Muscle layer of duodenum (tissue), 2 donors: ENCODE measurements around the gene LRRN4CL.

Experiments
- H3K27ac ChIP-seq: one replicate; pipeline ENCODE4 v1.7.0; 2013; ENCODE audit warnings: mild to moderate bottlenecking, low read length
- H3K27me3 ChIP-seq: one replicate; pipeline ENCODE4 v1.7.0; 2013; ENCODE audit warnings: low read depth, mild to moderate bottlenecking, control low read depth, low read length
- H3K36me3 ChIP-seq, 2 donors: one replicate each; pipeline ENCODE4 v1.7.0; 2013; ENCODE audit warnings: low read length in 2 of 2, control low read depth in 1 of 2, mild to moderate bottlenecking in 1 of 2; ENCODE audit not compliant: insufficient read depth in 2 of 2, control insufficient read depth in 1 of 2
- H3K4me1 ChIP-seq, 2 donors: one replicate each; pipeline ENCODE4 v1.7.0; 2013; ENCODE audit warnings: low read length in 2 of 2, mild to moderate bottlenecking in 2 of 2, control low read depth in 1 of 2, moderate library complexity in 1 of 2; ENCODE audit not compliant: insufficient read depth in 2 of 2, control insufficient read depth in 1 of 2
- H3K4me3 ChIP-seq, 2 donors: one replicate each; pipeline ENCODE4 v1.7.0; 2013; ENCODE audit warnings: low read length in 2 of 2, low read depth in 1 of 2, mild to moderate bottlenecking in 1 of 2
- H3K9me3 ChIP-seq, 2 donors: one replicate each; pipeline ENCODE4 v1.7.0; 2013; ENCODE audit warnings: low read length in 2 of 2, control low read depth in 1 of 2, mild to moderate bottlenecking in 1 of 2; ENCODE audit not compliant: control insufficient read depth in 1 of 2
- donor health status: healthy.

The LRRN4CL gene

GRCh38 chr11:62724171-62724570 is 34.8 kb upstream of the LRRN4CL start:
- Histone ChIP-seq H3K36me3 (peaks cover 43 to 44% of the 10 kb centered on the region in 2 donors), H3K27ac (peak overlapping the region; percentile 18), H3K4me3 (peak overlapping the region; percentile 92 to 96), H3K9me3 (no peaks in the 10 kb centered on the region), H3K4me1 (peaks cover 4 to 29% of the 10 kb centered on the region in 2 donors), H3K27me3 (no peaks in the 10 kb centered on the region)

- no peak overlapping the region for H3K4me3 ChIP-seq
- H3K27me3 ChIP-seq, result no peaks in the 10 kb centered on the region
- H3K9me3 ChIP-seq, result no peaks in the 10 kb centered on the region
- H3K4me1 ChIP-seq, result peaks cover 4 to 29% of the 10 kb centered on the region in 2 donors
- H3K27ac ChIP-seq, result no peak overlapping the region
- peaks cover 56 to 59% of the 10 kb centered on the region in 2 donors for H3K36me3 ChIP-seq
These were observed 32.7 kb upstream of the LRRN4CL start for GRCh38 chr11:62721994-62722393.

GRCh38 chr11:62719302-62719978 is 30.1 kb upstream of the LRRN4CL start:
- no peaks in the 10 kb centered on the region for H3K27me3 ChIP-seq
- no peak overlapping the region for H3K27ac ChIP-seq

GRCh38 chr11:62716816-62717215 is 27.5 kb upstream of the LRRN4CL start:
- Histone ChIP-seq H3K4me3 (no peak overlapping the region), H3K36me3 (peaks cover 74 to 88% of the 10 kb centered on the region in 2 donors), H3K27me3 (no peaks in the 10 kb centered on the region), H3K27ac (no peak overlapping the region), H3K4me1 (no peaks in the 10 kb centered on the region), H3K9me3 (no peaks in the 10 kb centered on the region)

More at GRCh38 chr11:62719302-62719978, 30.1 kb upstream of the LRRN4CL start:
- H3K9me3 ChIP-seq, result no peaks in the 10 kb centered on the region
- no peak overlapping the region for H3K4me3 ChIP-seq
- peaks cover 0 to 11% of the 10 kb centered on the region in 2 donors for H3K4me1 ChIP-seq
- H3K36me3 ChIP-seq, result peaks cover 80 to 84% of the 10 kb centered on the region in 2 donors

DNA sequence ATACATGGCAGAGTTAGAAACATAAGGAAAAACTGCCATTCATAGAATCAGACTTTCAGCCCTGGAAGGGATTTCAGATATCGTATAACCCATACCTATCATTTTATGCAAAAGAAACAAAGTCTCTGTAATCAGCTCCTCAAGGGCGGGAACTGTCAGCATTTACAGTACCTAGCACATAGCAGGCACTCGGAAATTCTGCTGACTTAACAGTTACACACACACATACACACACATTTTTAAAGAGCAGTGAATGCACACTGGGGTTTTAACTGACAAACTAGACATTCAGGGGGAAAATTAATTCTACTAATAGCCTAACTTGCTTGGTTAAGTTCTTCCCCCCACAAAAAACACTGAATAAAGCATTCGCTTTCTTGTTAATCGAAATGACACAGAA is 26.9 kb upstream of the LRRN4CL start:
- Histone ChIP-seq H3K9me3 (no peaks in the 10 kb centered on the region), H3K36me3 (peaks cover 71 to 83% of the 10 kb centered on the region in 2 donors), H3K4me1 (no peaks in the 10 kb centered on the region), H3K4me3 (no peak overlapping the region), H3K27me3 (no peaks in the 10 kb centered on the region), H3K27ac (no peak overlapping the region)

DNA sequence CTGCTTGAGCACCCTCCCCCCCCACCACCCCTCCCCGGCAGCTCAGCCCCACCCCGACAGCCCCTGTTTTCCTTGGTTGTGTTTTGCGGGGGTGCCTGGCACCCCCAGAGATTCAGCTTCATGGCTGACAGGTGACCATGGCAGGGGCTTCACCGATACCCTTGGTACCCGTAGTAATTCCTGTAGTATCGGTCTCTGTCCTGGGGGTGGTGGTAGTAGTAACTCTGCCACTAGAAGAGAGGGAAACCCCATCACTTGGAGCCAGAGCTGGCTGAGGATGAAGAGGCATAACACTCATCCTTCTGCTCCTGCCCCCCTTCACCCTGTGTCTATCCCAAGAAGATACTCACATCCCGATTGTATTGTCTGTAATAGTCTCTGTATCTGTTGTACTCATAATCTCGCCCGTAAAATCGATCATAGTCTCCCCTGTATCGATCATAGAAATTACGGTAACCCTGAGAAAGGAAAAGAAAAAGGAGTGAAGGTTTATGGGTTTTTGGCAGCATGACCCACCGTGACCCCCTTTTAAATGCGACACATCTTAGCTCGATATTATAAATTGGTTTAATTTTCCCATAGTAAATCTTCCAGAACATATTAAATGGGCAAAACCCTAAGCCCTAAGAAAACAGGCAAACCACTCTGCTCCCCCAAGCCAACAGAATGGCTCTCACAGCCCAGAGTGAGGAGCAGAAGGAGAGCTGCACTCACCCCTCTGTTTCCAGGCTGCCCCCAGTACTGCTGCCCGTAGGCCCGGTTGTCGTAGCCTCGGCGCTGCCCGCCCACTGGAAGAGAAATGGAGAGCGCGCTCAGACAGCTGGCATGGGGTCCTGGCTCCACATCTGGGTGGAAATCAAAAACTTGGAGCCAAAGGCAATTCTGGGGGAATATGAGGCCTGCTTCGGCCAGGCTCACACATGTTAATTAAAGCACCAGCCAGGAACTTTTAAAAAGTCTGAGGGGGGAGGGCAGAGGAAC is 26.1 kb upstream of the LRRN4CL start:
- H3K36me3 ChIP-seq, result peaks cover 71 to 76% of the 10 kb centered on the region in 2 donors
- no peak overlapping the region for H3K27ac ChIP-seq
- no peaks in the 10 kb centered on the region for H3K9me3 ChIP-seq
- peaks cover 1 to 4% of the 10 kb centered on the region in 2 donors for H3K4me1 ChIP-seq
- no peaks in the 10 kb centered on the region for H3K27me3 ChIP-seq
- H3K4me3 ChIP-seq, result no peak overlapping the region

DNA sequence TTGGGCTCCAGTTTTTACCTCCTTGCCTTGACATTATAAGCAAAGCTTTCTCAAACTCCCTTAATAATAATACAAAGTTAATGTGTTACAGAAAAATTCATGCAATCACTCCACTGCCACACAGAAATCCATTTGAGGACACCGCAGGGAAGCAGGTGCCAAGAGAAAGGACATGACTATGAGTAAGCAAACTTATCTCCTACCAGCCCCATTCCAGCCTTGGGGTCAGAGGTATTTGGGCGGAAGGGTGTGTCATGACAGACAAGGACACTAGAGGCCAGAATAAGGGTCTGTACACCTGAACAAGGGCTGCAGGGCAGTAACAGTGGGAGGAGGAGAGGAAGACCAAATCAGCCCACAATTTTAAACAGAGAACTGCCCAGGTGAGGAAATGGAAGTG is 24.0 kb upstream of the LRRN4CL start:
- Histone ChIP-seq H3K27me3 (no peaks in the 10 kb centered on the region), H3K9me3 (no peaks in the 10 kb centered on the region), H3K4me3 (no peak overlapping the region), H3K4me1 (peaks cover 11 to 16% of the 10 kb centered on the region in 2 donors), H3K27ac (peak overlapping the region; percentile 73), H3K36me3 (peaks cover 57 to 61% of the 10 kb centered on the region in 2 donors)

DNA sequence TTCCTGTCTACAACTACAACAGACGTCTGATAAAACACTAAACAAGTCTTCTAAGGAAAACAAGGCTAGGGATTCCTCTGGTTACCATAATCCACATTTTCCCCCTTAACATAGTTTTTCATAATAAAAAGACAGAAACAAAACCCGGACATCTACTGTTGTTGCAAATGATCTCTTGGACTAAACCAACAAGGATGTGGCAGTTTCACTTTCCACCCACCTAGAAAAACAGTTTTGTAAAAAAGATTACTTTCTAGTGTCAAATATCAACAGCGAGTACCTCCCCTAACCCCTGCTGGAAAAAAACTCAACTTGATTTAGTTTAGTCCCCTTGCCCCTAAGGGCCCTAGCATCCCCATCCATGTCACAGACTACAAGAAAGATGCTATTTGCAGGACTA is 23.5 kb upstream of the LRRN4CL start:
- Histone ChIP-seq H3K27ac (peak overlapping the region; percentile 73), H3K4me1 (peaks cover 11 to 21% of the 10 kb centered on the region in 2 donors), H3K9me3 (no peaks in the 10 kb centered on the region), H3K4me3 (no peak overlapping the region), H3K27me3 (no peaks in the 10 kb centered on the region), H3K36me3 (peaks cover 53 to 57% of the 10 kb centered on the region in 2 donors)

DNA sequence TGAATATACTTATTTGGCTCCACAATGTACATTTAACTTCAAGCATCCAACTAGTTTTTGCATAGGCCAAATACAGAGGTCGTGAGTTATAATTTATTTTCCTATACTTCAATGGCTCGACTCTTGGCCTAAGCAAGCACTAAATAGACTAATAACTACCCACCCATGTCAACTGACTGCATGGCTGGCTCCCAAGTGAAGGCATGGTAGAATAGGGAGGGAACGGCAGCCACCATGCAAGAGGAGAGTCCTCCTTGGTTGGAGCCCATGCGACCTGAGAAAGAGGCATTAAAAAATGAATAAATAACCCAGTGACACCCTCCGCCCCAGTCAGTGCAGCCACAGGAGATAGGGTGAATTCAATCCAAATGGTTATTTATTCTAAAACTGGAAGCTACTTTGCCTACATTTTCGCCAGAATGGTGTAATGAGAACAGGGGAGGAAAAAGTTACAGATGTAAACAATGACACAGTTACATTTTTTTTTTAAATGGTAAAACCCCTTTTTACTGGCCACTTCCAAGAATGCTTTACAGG is 23.0 kb upstream of the LRRN4CL start:
- Histone ChIP-seq H3K4me3 (no peak overlapping the region), H3K27ac (no peak overlapping the region), H3K4me1 (peaks cover 11 to 24% of the 10 kb centered on the region in 2 donors), H3K9me3 (no peaks in the 10 kb centered on the region), H3K36me3 (peaks cover 48 to 54% of the 10 kb centered on the region in 2 donors), H3K27me3 (no peaks in the 10 kb centered on the region)

DNA sequence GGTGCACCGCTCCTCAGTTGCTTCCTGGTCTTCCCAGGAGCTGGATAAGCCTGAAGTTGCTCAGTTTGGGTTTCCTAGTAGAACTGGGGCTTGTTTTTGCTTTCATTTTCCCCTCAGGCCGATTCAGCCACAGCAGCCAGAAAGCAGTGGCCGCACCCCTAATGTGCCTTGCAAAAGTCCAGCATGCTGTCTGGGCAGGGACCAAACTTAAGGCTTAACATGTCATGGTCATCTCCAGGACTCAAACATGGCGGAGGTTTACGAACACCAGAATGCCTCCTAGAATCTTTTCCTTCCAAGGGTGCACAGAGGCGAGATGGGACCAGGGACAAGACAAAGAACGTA is 20.6 kb upstream of the LRRN4CL start:
- no peaks in the 10 kb centered on the region for H3K9me3 ChIP-seq
- H3K36me3 ChIP-seq, result peaks cover 24 to 32% of the 10 kb centered on the region in 2 donors
- H3K4me3 ChIP-seq, result peak overlapping the region; percentile 70 to 76
- peak overlapping the region; percentile 94 for H3K27ac ChIP-seq
- peaks cover 23 to 44% of the 10 kb centered on the region in 2 donors for H3K4me1 ChIP-seq
- no peaks in the 10 kb centered on the region for H3K27me3 ChIP-seq
